ENCODE measurements around the gene KRT33B. TPM values are rescaled to one million over a fixed set of nuclear protein-coding genes. Genes with fewer than 3 reads are reported as not detected.

Gene KRT33B
- total and polyA plus RNA-seq, 2 of the 8 experiments (the other 6 are each of a cell fraction or from before 2014, with no cell fraction given), result not detected

GRCh38 chr17:41324180-41325075 lies 45.2 kb downstream of the KRT33B start:
- Histone ChIP-seq H4K91ac (replicated peaks; ENCODE audit: insufficient read length, low read length) (no peak overlapping the region), H3K18ac (ENCODE audit: extremely low read depth, low read length) (no peak overlapping the region), H2BK15ac (ENCODE audit: low read length) (no peak overlapping the region), H3K4ac (replicated peaks; ENCODE audit: insufficient read length, low read depth, low read length) (no peak overlapping the region), H3K9ac (replicated peaks in 1 of 4; ENCODE audit: extremely low read depth in 1 of 4, low read depth in 3 of 4, low read length in 3 of 4) (no peak overlapping the region), H2BK20ac (ENCODE audit: low read length) (no peak overlapping the region), H3K9me3 (ENCODE audit: insufficient read depth in 2 of 2, low read depth in 1 of 2, low read length in 1 of 2) (0 out of 4 replicates have a peak, but pooled peaks cover 0 to 5% of the 10 kb centered on the region in 2 experiments), H3K79me2 (ENCODE audit: control insufficient read depth in 1 of 2, insufficient read depth in 2 of 2, low read length in 2 of 2) (no peaks in the 10 kb centered on the region), H2AFZ (ENCODE audit: low read length) (no peak overlapping the region), H2AK5ac (ENCODE audit: low read depth, low read length) (no peak overlapping the region), H3K36me3 (ENCODE audit: control insufficient read depth in 2 of 4, insufficient read depth in 4 of 4, low read length in 3 of 4) (no peaks in the 10 kb centered on the region), H3K23me2 (ENCODE audit: low read depth, low read length) (no peaks in the 10 kb centered on the region), H2BK120ac (replicated peaks; ENCODE audit: low read depth, low read length) (no peak overlapping the region), H3K23ac (ENCODE audit: insufficient read length) (no peak overlapping the region), H4K8ac (ENCODE audit: extremely low read depth, insufficient read depth, low read length) (peak overlapping the region; percentile 53; the same call in 1 of the 2 replicates), H4K5ac (ENCODE audit: insufficient read length, low read depth, low read length) (no peak overlapping the region), H3K4me2 (ENCODE audit: insufficient read depth in 1 of 2, low read depth in 2 of 2, low read length in 2 of 2) (no peak overlapping the region), H2BK5ac (ENCODE audit: low read depth, low read length) (no peak overlapping the region), H3K14ac (ENCODE audit: insufficient read length) (no peak overlapping the region), H2BK12ac (ENCODE audit: low read depth, low read length) (0 out of 2 replicates have a peak overlapping the region, but pooled peaks have one; percentile 27), H3K4me3 (ENCODE audit: extremely low read depth in 1 of 4, insufficient read depth in 2 of 4, low read depth in 3 of 4, low read length in 4 of 4) (no peak overlapping the region), H3K27me3 (replicated peaks in 1 of 4; ENCODE audit: control insufficient read depth in 3 of 4, extremely low read depth in 1 of 4, insufficient read depth in 3 of 4, low read length in 3 of 4) (no peaks in the 10 kb centered on the region), H3K27ac (ENCODE audit: low read depth, low read length) (no peak overlapping the region), H4K20me1 (replicated peaks in 1 of 2; ENCODE audit: control insufficient read depth in 1 of 2, insufficient read depth in 2 of 2, low read length in 2 of 2) (no peaks in the 10 kb centered on the region), H3K79me1 (ENCODE audit: low read depth, low read length) (no peaks in the 10 kb centered on the region), H3K56ac (replicated peaks; ENCODE audit: insufficient read length, low read depth, low read length) (no peak overlapping the region), H3K4me1 (replicated peaks in 1 of 4; ENCODE audit: control insufficient read depth in 3 of 4, insufficient read depth in 4 of 4, low read length in 3 of 4) (no peaks in the 10 kb centered on the region; a peak in 1 of 7 replicates)
- TF ChIP-seq POLR2AphosphoS5 (IDR thresholded peaks at IDR 0.05; ENCODE audit: low read depth, low read length) (no peak), SP1 (IDR thresholded peaks at IDR 0.05; ENCODE audit: low read depth, low read length) (no peak), GABPA (IDR thresholded peaks at IDR 0.05; ENCODE audit: borderline replicate concordance, insufficient read depth, low read length) (no peak), CTCF (IDR thresholded peaks at IDR 0.05; ENCODE audit: control extremely low read depth in 1 of 3, insufficient read depth in 1 of 3, low read depth in 1 of 3, low read length in 3 of 3) (peak; percentile 69 to 75 (median 69)), BRCA1 (IDR thresholded peaks at IDR 0.05; ENCODE audit: low read depth, low read length) (no peak), GTF2F1 (IDR thresholded peaks at IDR 0.05; ENCODE audit: borderline replicate concordance, low read depth, low read length) (no peak), POLR2A (IDR thresholded peaks at IDR 0.05; ENCODE audit: control extremely low read depth in 1 of 2, low read depth in 2 of 2, low read length in 2 of 2) (no peak), RAD21 (IDR thresholded peaks at IDR 0.05 in 1 of 2, conservative IDR thresholded peaks at IDR 0.05 in 1 of 2; ENCODE audit: low read depth in 2 of 2, low read length in 2 of 2) (peak; percentile 60 to 78)
- DNase-seq (ENCODE audit: low read depth in 1 of 2, low spot score in 2 of 2), result peak; percentile 10 to 61
- peak; percentile 7 for FAIRE-seq
- POLR2A ChIA-PET (ENCODE audit: partially characterized antibody), result no interaction called here
- CTCF ChIA-PET (ENCODE audit: partially characterized antibody), result interaction anchor here (0.7 to 3.7 kb wide), 16 partner anchors 8 to 410 kb away, joined by 3 to 31 read pairs (median 3); no protein-coding TSS in a partner anchor
- 75% methylated on average over 16 of the region's 16 CpGs; no CpG with 5 or more reads in 1 of the 2 experiments for WGBS, 2 experiments (ENCODE audit: extremely low coverage in 1 of 2, insufficient coverage in 1 of 2, insufficient read length in 1 of 2, insufficient replicate concordance in 2 of 2, low coverage in 1 of 2, low lambda C conversion rate in 2 of 2, missing lambda C conversion rate in 1 of 2)
